ENCODE data around the gene MKNK2.
"Not testable (repeated sequence)": the region's sequence is repeated elsewhere in the genome, so short reads cannot be mapped to it uniquely, and the experiment has no call there.

Gene MKNK2

DNA sequence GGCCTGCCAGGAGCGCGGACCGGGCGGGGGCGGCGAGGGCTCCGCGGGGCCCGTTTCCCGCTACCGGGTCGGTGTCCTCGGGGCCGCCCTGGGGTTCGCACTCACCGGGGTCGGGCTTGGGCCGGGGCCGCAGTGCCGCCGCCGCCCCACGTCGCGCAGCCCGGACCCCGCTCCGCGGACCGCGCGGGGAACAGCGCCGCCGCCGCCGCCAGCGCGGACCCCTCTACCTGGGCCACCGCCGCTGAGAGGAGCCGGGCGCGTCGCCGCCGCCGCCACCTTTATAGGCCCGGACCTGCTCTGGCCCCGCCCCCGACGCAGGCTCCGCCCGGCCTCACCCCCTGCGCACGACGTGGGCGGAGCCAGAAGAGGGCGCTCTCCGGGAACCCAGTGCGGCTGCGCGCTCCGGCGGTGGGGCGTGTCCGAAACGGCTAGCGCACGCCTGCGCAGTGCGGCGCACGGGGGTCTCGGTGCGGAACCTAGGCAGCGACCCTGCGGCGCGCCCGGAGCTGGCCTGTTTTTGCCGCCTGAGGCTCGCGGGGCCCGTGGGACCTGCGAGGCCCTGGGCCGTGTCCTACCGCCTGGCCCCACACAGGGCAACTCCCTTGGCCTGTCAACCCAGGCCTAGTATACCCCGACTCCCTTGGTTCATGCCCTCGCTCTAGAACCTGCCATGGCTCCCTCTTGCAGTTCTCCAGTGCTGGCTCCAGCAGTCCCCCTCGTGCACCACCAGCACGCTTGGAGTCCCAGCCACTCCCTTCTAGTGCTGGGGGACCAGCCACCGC is at the start of gene MKNK2:
MKNK2 (minus strand) TSS at position 254 of the 782 bp plus-strand sequence. CDS start 393 bp downstream, outside the sequence.
- DNase-seq (ENCODE audit: low read depth in 2 of 2), result peak; percentile 90 to 96

DNA sequence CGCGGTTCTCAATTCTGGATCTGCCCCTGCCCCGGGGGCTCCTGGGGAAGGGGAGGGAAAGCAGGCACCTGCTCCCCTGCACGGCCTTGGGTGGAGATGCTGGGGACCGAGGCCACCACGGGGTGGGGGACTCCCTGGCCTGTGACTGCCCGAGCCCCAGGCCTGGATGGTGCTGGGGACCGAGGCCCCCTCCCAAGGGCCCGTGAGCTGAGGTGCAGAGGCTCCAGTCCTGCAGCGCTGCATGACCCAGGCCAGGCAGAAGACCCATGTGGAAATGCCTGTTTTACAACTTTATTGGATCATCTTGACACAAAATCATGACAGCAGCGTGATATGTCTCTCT is 49.6 kb upstream of the MKNK2 start:
- no peak for DNase-seq (ENCODE audit: low read depth in 2 of 2)

DNA sequence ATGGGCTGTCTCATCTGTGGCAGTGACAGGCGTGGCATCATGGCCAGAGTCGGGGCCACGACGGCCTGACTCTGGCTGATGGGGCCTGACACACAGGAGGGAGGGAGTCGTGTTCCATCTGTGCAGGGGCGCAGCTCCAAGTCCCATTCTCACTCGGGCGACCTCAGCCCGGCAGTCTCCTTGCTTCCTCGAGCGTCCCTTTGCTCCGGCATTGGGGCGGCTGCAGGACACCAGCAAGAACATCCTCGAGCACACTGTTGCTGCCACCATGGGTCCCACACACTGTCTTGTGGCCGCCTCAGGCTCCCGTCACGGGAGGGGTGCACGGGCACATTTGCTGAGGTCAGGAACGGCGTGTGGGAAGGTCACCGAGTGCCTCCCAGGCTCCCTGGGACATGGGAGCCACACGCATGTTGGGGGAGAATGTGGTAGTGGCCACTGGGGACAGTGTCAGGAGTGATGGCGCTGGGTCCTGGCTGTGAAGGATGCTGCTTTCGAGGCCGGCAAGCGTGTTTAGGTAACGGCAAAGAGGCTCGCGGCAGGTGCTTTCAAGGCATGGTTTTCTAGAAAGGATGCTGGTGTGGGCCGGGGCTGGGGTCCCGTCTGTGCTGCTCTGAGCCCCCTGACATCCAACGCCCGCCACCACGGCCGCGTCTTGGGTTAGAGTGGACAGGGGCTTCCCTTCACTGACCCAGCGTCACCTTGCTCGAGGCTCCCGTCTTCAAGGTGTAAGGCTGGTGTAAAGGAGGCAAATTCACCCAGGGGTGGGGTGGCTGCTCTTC is 49.1 kb upstream of the MKNK2 start:
- no peak for DNase-seq (ENCODE audit: low read depth in 2 of 2)

DNA sequence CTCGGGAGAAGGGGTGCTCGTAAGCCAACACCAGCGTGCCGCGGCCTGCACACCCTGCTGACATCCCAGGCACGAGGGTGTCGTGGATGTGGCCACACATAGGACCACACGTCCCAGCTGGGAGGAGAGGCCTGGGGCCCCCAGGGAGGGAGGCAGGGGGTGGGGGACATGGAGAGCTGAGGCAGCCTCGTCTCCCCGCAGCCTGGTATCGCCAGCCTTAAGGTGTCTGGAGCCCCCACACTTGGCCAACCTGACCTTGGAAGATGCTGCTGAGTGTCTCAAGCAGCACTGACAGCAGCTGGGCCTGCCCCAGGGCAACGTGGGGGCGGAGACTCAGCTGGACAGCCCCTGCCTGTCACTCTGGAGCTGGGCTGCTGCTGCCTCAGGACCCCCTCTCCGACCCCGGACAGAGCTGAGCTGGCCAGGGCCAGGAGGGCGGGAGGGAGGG is 48.0 kb upstream of the MKNK2 start:
- DNase-seq (ENCODE audit: low read depth in 2 of 2), result no peak

DNA sequence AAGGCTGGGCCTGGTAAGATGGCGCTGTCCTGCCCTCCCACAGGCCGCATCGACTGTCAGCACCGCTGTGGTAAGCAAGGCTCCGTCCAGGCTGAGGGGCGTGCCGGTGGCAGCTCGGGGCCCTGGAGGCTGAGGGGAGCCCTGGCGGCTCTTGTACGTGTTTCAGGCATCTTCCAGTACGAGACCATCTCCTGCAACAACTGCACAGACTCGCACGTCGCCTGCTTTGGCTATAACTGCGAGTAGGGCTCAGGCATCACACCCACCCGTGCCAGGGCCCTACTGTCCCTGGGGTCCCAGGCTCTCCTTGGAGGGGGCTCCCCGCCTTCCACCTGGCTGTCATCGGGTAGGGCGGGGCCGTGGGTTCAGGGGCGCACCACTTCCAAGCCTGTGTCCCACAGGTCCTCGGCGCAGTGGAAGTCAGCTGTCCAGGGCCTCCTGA is 46.9 kb upstream of the MKNK2 start:
- no peak for DNase-seq (ENCODE audit: low read depth in 2 of 2)

DNA sequence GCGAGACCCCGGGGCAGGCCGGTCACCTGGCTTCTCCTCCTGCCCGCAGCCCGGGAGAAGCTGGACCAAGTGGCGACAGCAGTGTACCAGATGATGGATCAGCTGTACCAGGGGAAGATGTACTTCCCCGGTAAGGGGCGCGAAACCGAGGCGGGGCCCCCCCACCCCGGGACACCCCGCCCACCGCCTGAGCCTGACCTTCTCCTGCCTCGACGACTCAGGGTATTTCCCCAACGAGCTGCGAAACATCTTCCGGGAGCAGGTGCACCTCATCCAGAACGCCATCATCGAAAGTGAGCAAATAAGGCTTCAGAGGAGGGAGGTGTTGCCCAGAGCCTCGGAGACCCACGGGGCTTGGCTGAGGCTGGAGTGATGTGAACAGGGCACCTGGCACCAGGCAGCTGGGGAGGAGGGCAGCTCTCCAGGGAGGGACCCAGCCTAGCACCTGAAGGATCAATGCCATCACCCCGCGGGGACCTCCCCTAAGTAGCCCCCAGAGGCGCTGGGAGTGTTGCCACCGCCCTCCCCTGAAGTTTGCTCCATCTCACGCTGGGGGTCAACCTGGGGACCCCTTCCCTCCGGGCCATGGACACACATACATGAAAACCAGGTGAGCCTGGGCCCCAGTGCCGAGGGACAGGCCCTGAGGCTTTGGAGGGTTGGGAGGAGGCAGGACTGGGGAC is 46.3 kb upstream of the MKNK2 start:
- DNase-seq (ENCODE audit: low read depth in 2 of 2), result peak in 1 of 2 donors; percentile 57

DNA sequence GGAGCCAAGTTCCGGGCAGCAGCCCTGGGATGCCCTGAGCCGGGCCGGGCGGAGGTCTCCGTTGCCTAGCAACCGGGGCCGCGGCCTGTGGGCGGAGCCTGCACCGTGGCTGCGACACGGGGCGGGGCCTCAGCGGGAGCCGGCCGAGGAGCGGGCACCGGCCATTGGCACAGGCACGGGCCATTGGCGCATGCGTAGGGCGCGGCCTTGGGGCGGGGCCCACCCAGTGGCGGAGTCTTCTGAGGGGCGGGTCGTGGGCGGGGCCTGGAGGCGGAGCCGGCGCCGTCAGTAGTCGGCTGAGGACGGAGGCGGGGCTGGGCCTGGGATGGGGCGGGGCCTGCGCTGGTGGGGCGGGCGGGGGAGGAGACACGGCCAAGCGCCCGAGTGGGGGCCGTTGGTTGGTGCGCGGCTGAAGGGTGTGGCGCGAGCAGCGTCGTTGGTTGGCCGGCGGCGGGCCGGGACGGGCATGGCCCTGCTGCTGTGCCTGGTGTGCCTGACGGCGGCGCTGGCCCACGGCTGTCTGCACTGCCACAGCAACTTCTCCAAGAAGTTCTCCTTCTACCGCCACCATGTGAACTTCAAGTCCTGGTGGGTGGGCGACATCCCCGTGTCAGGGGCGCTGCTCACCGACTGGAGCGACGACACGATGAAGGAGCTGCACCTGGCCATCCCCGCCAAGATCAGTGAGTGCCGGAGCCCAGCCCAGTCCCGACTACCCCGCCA is 45.6 kb upstream of the MKNK2 start, which contains the start of gene IZUMO4:
IZUMO4 (plus strand) TSS at position 436 of the 723 bp plus-strand sequence; CDS start at position 467, 31 bp downstream.
- DNase-seq (ENCODE audit: low read depth in 2 of 2), result peak; percentile 100

DNA sequence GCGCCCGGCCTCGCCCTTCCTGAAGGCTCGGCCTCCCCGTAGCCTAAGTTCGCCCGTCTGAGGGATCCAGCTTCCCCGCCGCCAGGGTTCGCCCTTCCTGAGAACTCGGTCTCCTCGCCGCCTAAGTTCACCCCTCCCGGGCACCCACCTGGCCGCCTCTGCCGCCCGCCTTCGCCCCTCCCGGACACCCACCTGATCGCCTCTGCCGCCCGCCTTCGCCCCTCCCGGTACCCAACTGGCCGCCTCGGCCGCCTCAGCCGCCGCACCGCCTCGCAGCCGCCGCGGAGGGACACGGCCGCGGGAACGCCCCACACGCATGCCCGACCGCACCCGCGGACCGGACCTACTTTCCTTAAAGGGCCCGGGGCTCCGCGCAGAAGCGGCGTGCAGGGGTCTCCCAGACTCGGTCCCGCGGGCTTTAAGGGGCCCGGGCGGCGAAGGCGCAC is 45.0 kb upstream of the MKNK2 start, which contains the start of gene MOB3A:
MOB3A (minus strand) TSS at position 293 of the 446 bp plus-strand sequence. CDS start 17,766 bp downstream, outside the sequence.
- peak; percentile 80 to 82 for DNase-seq (ENCODE audit: low read depth in 2 of 2)

DNA sequence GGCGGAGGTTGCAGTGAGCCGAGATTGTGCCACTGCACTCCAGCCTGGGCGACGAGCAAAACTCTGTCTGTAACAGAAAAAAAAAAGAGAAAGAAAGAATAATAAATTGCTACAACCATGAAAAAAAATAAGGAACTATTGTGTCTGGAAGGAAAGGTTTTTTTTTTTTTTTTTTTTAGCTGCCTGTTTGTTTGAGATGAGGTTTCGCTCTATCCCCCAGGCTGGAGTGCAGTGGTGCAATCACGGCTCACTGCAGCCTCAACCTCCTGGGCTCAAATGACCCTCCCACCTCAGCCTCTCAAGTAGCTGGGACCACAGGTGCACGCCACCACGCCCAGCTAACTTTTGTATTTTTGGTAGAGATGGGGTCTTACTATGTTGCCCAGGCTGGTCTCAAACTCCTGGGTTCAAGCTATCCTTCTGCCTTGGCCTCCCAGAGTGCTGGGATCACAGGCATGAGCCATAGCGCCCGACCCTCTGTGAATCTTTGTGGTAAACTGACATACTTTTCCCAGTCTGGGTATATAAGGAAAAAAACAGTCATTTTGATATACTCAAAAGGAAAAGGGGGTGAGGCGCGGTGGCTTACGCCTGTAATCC is 41.0 kb upstream of the MKNK2 start:
- not testable (repeated sequence) for DNase-seq (ENCODE audit: low read depth in 2 of 2)

DNA sequence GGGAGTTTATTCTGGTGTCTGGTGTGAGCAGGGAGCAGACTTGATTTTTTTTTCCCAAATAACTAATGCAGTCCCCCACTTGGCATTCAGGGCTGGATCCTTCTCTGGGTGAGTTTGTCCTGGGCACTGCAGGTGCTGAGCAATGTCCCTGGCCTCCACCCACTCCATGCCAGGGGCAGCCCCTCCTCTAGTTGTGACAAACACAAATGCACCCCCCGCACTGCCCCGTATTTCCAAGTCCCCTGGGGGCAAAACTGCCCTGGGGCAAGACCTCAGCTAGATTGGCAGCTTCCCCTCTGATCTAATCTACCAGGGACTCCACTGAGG is 38.6 kb upstream of the MKNK2 start:
- no peak for DNase-seq (ENCODE audit: low read depth in 2 of 2)

DNA sequence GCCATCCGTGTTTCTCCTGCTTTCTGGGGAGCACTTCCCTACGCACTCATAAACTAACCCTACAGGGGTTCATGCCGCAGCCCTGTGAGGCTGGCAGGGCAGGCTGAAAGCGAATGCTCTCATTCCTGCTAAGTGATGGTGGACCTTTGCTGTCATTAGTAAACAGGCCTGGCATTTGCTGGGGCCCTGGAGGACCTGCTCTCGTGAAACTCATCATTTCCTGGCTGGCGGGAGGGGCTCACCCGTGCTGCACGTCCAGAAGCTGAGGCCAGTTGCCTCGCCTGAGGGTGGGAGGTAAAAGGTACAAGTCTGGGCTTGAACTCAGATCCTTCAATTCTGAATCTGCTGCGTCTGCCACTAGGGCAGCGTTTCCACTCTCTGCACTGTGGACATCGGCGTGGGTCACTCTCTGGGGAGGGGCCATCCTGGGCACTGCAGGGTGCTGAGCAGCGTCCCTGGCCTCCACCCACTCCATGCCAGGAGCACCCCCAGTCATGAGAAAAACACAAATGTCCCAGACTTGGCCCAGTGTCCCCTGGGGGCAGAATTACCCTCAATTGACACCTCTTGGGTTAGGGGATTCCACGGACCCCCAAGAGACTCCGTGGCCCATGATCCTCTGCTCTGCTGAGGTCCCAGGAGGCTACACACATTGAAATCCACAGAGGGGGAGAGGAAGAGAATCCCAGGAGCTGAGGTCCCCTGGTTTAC is 38.1 kb upstream of the MKNK2 start:
- DNase-seq (ENCODE audit: low read depth in 2 of 2), result no peak

DNA sequence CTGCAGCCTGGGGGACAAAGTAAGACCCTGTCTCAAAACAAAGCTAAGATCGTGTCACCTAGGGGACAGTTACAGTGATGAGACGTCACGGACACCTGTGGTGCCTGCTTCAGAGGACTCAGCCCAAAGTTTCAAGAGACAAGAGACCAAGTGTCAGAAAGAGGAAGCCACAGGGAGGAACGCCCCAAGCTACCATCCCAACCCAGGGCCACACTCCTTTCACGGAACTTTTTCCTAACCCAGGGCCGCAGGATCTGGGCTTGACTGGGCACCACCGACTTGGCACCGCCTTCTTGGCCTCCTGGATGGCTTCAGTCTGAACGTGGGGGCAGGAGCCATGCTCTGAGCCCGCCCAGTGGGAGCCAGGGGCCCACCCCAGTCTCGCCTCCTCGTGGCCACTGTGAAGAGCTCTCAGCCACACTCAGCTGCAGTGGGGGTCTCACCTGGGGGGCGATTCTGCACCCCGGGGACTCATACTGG is 36.6 kb upstream of the MKNK2 start:
- DNase-seq (ENCODE audit: low read depth in 2 of 2), result no peak

DNA sequence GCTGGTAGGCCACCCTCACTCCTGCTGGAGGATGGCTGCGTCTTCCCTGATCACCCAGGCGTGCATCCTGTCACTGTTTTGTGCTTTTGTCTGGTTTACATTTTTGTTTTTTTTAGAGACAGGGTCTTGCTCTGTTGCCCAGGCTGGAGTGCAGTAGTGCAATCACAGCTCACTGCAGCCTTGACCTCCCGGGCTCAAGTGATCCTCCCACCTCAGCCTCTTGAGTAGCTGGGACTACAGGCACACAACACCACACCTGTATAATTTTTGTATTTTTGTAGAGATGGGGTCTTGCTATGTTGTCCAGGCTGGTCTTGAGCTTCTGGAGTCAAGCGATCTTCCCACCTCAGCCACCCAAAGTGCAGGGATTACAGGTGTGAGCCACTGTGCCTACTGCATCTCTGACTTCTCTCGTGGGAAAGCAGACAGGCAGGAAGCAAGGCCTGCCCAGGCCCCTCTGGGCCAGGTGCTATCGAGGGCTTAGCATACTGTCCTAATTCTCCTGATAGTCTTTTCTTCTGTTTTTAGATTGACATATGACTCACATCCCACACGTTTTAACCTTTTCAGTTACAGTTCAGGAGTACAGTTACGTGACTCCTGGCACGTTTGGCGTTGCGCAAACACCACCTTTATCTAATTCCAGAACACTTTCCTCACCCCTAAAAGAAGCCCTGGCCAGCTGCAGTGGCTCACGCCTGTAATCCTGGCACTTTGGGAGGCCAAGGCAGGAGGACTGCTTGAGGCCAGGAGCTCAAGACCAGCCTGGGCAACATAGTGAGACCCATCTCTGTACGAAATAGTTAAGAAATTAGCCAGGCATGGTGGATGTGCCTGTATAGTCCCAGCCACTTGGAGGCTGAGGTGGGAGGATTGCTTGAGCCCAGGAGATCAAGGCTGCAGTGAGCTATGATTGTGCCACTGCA is 35.9 kb upstream of the MKNK2 start:
- not testable (repeated sequence) for DNase-seq (ENCODE audit: low read depth in 2 of 2)

DNA sequence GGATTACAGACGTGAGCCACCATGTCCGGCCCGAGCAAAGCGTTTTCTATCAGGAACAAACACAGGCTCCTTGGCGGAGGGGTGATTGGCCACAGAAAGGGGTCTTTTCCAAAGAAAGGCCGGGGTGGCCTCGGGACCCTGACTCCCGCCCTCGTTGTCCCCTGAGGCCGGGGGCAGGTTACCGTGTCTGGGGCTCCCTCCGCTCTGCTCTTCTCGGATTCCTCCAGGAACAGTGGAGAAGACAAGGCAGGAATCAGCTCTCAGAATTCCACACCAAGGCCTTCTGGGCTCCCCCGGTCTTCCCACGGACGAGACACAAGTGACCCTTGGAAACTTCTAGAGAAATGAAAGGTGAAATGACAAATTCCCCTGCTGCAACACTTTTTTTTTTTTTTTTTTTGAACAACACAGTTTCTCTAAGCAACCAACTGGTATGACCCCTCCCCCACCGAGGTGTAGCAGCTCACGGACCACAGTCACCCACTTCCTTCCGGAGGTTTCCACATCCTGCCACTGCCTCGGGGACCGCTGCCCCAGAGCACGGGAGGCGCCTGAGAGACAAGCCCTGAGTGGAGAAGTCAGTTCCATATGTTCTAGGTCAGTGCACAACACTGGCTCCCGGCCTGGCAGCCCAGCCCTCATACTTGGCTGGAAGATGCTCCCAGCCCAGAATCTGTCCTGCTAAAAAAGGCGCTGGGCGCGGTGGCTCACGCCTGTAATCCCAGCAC is 34.1 kb upstream of the MKNK2 start:
- DNase-seq (ENCODE audit: low read depth in 2 of 2), result peak; percentile 83 to 93

DNA sequence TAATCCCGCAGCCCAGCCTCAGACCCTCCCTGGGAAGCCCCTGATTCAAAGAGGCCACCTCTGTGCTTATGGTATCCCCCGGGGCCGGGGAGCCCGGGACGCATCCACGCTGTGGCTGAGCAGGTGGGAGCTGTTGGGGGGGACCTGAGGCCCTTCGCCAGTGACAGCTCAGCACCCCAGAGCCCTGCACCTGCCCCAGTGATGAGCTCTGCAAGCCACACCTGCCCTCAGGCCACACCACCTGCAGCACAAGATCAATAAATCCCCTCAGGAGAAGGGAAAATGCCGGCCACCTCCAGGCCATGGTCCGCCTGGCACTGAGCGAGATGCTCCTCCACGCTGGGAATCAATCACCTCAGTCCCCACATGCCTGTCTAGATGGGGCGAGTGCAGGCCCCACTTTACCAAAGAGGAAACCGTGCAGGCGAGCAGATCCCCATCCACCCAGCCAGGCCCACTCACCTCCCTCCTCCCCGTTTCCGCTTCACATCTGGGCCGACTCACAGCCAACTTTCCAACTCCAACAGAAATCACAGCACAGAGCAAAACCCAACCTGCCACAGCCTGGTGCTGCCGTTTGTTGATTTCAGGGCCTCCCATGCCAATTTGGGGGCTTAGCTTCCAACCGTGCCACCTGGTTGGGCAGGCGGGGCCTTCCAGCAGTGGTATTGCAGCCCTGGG is 32.3 kb upstream of the MKNK2 start:
- DNase-seq (ENCODE audit: low read depth in 2 of 2), result peak in 1 of 2 donors; percentile 55

DNA sequence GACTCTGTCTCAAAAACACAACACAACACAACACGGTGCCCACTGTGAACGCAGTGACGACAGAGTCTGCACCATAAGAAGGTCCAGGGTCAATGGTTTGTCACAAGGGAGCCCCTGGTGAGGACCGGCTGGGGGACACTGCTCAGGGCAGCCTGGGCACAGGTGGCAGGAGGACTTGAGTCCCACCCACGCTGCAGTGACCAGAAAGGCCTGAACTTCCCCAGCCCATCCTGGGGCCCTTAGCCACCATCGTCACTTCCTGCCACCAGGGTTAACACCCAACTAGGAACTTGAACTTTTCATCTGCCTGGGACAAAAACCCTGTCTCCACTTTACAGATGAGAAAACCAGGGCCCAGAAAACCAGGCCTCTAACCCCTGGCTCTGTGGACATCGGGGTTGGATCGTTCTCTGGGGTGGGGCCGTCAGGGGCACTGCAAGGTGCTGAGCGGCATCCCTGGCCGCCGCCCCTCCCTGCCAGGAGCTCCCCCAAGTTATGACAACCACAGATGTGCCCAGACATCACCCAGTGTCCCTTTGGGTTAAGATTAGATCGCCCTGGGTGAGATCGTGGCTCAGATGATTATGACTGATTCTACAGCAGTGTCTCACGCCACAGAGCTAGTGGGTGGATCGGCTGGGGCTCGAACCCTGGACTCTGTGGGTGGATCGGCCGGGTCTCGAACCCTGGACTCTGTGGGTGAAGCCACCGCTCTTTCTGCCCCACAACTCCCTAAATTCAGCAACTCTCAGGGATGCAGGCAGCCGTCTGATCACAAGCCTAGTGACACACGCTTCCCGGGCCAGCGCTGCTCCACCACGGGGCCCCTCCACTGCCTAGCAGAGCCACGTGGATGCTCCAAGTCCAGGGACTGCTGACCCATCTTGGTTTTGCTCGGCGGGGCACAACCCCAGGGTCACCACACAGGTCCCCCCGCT is 31.1 kb upstream of the MKNK2 start:
- no peak for DNase-seq (ENCODE audit: low read depth in 2 of 2)

Data from stimulated activated CD4-positive, alpha-beta T cell treated with anti-CD3 and anti-CD28 coated beads, Interleukin-4, amount 100 ng/mL, for 48 hours (primary cell).